ENCODE measurements around the gene KCNAB2.

DNA sequence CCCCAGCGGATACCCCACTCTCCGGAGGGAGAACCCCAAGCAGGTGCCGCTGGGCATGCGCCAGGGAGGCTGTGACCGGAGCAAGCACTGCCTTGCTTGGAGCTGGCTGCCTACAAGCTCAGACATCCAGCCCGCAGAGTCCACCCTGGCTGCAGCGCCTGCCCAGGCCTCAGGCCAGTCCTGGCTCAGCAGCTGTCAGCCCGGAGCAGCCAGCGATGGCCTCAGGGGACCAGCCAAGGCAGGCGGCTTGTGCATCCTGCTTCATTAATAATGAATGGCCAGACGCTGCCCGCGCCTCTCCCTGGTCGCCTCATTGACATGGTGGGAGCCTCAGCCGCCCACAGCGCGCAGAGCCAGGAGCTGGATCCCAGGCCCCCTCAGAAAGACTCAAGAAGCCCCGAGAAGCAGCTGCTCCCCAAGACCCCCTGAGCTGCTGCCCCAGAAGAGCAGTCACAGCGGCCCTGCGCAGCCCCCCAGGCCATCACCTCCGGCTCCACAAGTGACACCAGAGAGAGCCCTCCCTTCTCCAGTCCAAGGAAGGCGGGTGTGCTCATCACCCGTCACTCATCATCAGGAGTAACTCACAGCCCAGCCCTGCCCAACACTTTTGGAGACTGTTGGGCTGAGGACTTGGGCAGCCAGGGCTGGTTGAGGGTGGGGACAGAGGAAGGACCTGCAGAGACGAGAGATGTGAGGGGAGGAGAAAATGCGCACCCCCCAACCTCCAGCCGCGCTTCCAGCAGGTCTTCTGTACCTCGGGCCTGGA lies 19.6 kb downstream of the KCNAB2 start:
- TF ChIP-seq, protein P1, sequence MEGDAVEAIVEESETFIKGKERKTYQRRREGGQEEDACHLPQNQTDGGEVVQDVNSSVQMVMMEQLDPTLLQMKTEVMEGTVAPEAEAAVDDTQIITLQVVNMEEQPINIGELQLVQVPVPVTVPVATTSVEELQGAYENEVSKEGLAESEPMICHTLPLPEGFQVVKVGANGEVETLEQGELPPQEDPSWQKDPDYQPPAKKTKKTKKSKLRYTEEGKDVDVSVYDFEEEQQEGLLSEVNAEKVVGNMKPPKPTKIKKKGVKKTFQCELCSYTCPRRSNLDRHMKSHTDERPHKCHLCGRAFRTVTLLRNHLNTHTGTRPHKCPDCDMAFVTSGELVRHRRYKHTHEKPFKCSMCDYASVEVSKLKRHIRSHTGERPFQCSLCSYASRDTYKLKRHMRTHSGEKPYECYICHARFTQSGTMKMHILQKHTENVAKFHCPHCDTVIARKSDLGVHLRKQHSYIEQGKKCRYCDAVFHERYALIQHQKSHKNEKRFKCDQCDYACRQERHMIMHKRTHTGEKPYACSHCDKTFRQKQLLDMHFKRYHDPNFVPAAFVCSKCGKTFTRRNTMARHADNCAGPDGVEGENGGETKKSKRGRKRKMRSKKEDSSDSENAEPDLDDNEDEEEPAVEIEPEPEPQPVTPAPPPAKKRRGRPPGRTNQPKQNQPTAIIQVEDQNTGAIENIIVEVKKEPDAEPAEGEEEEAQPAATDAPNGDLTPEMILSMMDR (IDR thresholded peaks at IDR 0.05), result no peak
- no peak for TF ChIP-seq POLR2AphosphoS5 (IDR thresholded peaks at IDR 0.05)

Data from prostate gland (tissue), 2 donors.